HG03135 (cell line): Measurements from ENCODE around the gene CNDP1.
"Not testable (repeated sequence)": the region's sequence is repeated elsewhere in the genome, so short reads cannot be mapped to it uniquely, and the experiment has no call there.

Source experiments
- ATAC-seq: cut with Tn5 transposase; IDR thresholded peaks from one replicate; pipeline ENCODE4 v1.9.1; 2021; ENCODE audit warnings: mild to moderate bottlenecking, moderate library complexity; ENCODE audit not compliant: unreplicated experiment

The CNDP1 gene

GRCh38 chr18:74541703-74542555, 7.6 kb downstream of the CNDP1 start:
- ATAC-seq, result no peak

- no peak for ATAC-seq
Observed at GRCh38 chr18:74544898-74545297, 10.6 kb downstream of the CNDP1 start.

- no peak for ATAC-seq
Observed at GRCh38 chr18:74546007-74546406, 11.7 kb downstream of the CNDP1 start.

GRCh38 chr18:74546751-74547530, 12.6 kb downstream of the CNDP1 start:
- ATAC-seq, result no peak

GRCh38 chr18:74547860-74548259, 13.6 kb downstream of the CNDP1 start:
- ATAC-seq, result no peak

- no peak for ATAC-seq
Observed at GRCh38 chr18:74549591-74550104, 15.3 kb downstream of the CNDP1 start.

GRCh38 chr18:74550886-74551285, 16.6 kb downstream of the CNDP1 start:
- no peak for ATAC-seq

GRCh38 chr18:74551452-74551851, 17.2 kb downstream of the CNDP1 start:
- no peak for ATAC-seq

GRCh38 chr18:74551936-74552555, 17.7 kb downstream of the CNDP1 start:
- ATAC-seq, result peak; percentile 97

GRCh38 chr18:74556126-74556525, 21.8 kb downstream of the CNDP1 start:
- ATAC-seq, result no peak

- no peak for ATAC-seq
Observed at GRCh38 chr18:74558096-74558495, 23.8 kb downstream of the CNDP1 start.

GRCh38 chr18:74562131-74562730, 27.9 kb downstream of the CNDP1 start:
- no peak for ATAC-seq

GRCh38 chr18:74562775-74563174, 28.5 kb downstream of the CNDP1 start:
- no peak for ATAC-seq

GRCh38 chr18:74563999-74564398, 29.7 kb downstream of the CNDP1 start:
- ATAC-seq, result no peak

GRCh38 chr18:74565164-74565563, 30.9 kb downstream of the CNDP1 start:
- not testable (repeated sequence) for ATAC-seq

GRCh38 chr18:74565993-74566392, 31.7 kb downstream of the CNDP1 start:
- ATAC-seq, result not testable (repeated sequence)

GRCh38 chr18:74567822-74568221, 33.5 kb downstream of the CNDP1 start:
- ATAC-seq, result no peak

GRCh38 chr18:74569401-74569800, 35.1 kb downstream of the CNDP1 start:
- no peak for ATAC-seq

GRCh38 chr18:74570266-74570665, 36.0 kb downstream of the CNDP1 start:
- ATAC-seq, result no peak

- no peak for ATAC-seq
Observed at GRCh38 chr18:74571895-74572680, 37.8 kb downstream of the CNDP1 start.
